Duodenal mucosa (tissue), 2 donors: ENCODE measurements around the gene DEPP1.

ENCODE experiments used
- H3K27ac ChIP-seq: one replicate; pipeline ENCODE4 v1.7.0; 2013; ENCODE audit warnings: low read depth, low read length
- H3K27me3 ChIP-seq, 2 donors: one replicate each; pipeline ENCODE4 v1.7.0; 2013; ENCODE audit warnings: low read length in 2 of 2, control low read depth in 1 of 2; ENCODE audit not compliant: insufficient read depth in 2 of 2, control insufficient read depth in 1 of 2
- H3K36me3 ChIP-seq, 2 donors: one replicate each; pipeline ENCODE4 v1.7.0; 2013; ENCODE audit warnings: low read length in 2 of 2, control low read depth in 1 of 2; ENCODE audit not compliant: insufficient read depth in 2 of 2, control insufficient read depth in 1 of 2
- H3K4me1 ChIP-seq, 2 donors: one replicate each; pipeline ENCODE4 v1.7.0; 2013; ENCODE audit warnings: low read length in 2 of 2, control low read depth in 1 of 2; ENCODE audit not compliant: insufficient read depth in 2 of 2, control insufficient read depth in 1 of 2
- H3K4me3 ChIP-seq, 2 donors: one replicate each; pipeline ENCODE4 v1.7.0; 2013; ENCODE audit warnings: low read length in 2 of 2, low read depth in 1 of 2
- H3K9ac ChIP-seq, 2 donors: one replicate each; pipeline ENCODE4 v1.7.0; 2013; ENCODE audit warnings: low read length in 2 of 2, low read depth in 1 of 2
- H3K9me3 ChIP-seq, 2 donors: one replicate each; pipeline ENCODE4 v1.7.0; 2013; ENCODE audit warnings: low read length in 2 of 2, control low read depth in 1 of 2; ENCODE audit not compliant: control insufficient read depth in 1 of 2

The DEPP1 gene

DNA sequence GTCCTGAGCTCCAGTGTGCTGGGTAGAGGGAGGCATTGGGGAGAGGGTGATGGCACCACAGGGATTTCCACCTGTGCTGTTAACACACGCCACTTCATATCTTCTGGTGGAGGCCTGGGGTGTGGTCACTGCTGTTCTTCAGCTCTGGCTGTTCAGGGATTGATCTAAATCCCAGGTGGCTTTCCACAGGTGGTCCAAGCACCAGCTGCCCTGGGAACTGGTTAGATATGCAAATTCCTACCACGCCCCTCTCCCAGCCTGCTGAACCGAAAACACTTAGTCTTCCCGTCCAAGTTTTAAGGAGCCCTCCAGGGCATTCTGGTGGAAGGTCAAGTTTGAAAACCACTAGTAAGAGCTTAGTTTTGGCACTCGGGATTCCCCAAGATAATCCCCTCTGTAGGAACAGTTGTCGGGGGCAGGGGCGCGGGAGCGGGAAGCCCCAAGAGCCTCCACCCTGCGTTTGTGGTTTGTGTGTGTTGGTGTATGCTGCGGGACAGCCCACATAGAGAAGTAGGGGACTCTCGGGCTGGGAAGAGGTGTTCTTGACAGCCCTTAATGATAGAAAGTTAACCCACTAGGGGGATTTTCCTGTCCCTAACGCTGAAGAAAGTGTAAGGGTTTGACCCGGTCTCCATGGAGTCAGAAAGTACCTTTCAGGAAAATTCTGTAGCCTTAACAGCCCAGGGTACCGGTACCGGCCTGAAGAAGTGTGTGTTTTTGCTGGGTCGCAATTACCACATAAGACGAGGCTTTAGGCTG lies 5.1 kb downstream of the DEPP1 start:
- peak overlapping the region; percentile 10 to 52 for H3K9ac ChIP-seq
- H3K27me3 ChIP-seq: no peaks in the 10 kb centered on the region
- H3K4me1 ChIP-seq: peaks cover 51% of the 10 kb centered on the region in 2 donors
- no peaks in the 10 kb centered on the region for H3K9me3 ChIP-seq
- no peak overlapping the region for H3K27ac ChIP-seq
- H3K4me3 ChIP-seq: peak overlapping the region in 1 of 2 donors; percentile 66
- peaks cover 0 to 29% of the 10 kb centered on the region in 2 donors for H3K36me3 ChIP-seq

GRCh38 chr10:44972874-44973306 lies 5.7 kb downstream of the DEPP1 start:
- Histone ChIP-seq H3K4me3 (no peak overlapping the region), H3K27me3 (no peaks in the 10 kb centered on the region), H3K4me1 (peaks cover 50 to 51% of the 10 kb centered on the region in 2 donors), H3K9me3 (no peaks in the 10 kb centered on the region), H3K9ac (peak overlapping the region in 1 of 2 donors; percentile 28), H3K27ac (no peak overlapping the region), H3K36me3 (peaks cover 0 to 29% of the 10 kb centered on the region in 2 donors)

- Histone ChIP-seq H3K4me1 (peaks cover 49 to 50% of the 10 kb centered on the region in 2 donors), H3K27me3 (no peaks in the 10 kb centered on the region), H3K9ac (no peak overlapping the region), H3K4me3 (no peak overlapping the region), H3K27ac (no peak overlapping the region), H3K36me3 (peaks cover 0 to 29% of the 10 kb centered on the region in 2 donors), H3K9me3 (no peaks in the 10 kb centered on the region)
These were observed 6.5 kb downstream of the DEPP1 start for GRCh38 chr10:44971935-44972757.

DNA sequence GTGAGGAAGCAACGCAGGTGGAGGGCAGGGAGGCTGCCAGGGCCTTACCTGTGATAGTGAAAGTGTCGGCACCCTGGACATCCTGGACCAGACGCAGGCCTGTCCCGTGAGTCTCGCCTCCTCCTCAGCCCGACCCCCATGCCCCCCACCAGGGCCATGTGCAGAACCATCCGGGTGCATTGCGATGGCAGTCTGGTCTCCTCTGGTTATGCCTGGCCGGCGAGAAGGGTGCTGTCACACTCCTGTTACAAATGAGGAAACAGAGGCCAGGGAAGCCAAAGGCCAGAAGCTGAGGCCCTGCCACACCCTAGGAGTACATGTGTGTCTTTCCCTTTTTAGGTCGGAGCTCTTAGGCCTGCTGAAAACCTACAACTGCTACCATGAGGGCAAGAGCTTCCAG lies 7.2 kb downstream of the DEPP1 start:
- Histone ChIP-seq H3K27ac (no peak overlapping the region), H3K4me1 (peaks cover 47 to 48% of the 10 kb centered on the region in 2 donors)

DNA sequence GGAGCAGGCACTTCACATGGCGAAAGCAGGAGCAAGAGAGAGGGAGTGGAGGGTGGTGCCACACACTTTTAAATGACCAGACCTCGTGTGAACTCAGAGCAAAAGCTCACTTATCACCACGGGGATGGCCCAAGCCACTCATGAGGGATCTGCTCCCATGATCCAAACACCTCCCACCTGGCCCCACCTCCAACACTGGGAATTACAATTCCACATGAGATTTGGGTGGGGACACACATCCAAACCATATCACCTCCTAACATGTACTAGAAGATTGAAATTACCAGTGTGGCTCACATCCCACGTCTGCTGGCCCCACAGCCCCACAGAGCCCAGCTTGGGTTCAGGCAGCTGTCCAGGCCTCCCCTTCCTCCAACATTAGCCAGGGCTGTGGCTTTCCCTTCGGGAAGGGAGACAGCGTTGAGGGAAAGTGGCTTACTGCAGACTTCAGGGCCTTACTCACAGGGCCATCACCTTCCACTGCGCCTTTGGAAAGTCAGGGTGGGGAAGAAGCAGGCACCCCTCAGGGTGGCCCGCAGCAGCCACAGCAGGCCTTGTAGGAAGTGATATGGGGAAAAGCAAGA lies 7.7 kb downstream of the DEPP1 start:
- H3K9ac ChIP-seq: no peak overlapping the region
- H3K36me3 ChIP-seq: peaks cover 0 to 22% of the 10 kb centered on the region in 2 donors
- no peak overlapping the region for H3K27ac ChIP-seq
- H3K4me3 ChIP-seq: no peak overlapping the region
- H3K9me3 ChIP-seq: no peaks in the 10 kb centered on the region
- H3K27me3 ChIP-seq: no peaks in the 10 kb centered on the region
- peaks cover 51% of the 10 kb centered on the region in 2 donors for H3K4me1 ChIP-seq

More for the DNA sequence above, 7.2 kb downstream of the DEPP1 start:
- Histone ChIP-seq H3K9ac (no peak overlapping the region), H3K27me3 (no peaks in the 10 kb centered on the region), H3K9me3 (no peaks in the 10 kb centered on the region), H3K4me3 (no peak overlapping the region), H3K36me3 (peaks cover 0 to 25% of the 10 kb centered on the region in 2 donors)

DNA sequence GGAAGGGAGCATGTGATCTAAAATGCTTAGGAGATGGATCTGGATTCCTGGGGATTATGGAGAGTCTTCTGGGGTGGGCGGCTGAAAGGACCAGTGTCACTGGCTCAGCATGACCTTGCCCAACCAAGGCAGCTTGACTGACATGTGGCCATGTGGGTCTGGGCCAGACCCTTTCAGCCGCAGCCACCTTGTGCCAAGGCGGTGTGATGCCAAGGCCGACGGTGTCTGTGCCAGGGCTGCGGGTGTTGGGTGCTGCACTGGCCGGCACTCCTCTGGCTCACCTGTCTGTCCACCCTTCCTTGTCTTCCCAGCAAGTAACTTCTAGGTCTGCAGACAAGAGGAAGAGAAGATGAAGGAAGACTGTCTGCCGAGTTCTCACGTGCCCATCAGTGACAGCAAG lies 8.8 kb downstream of the DEPP1 start:
- Histone ChIP-seq H3K36me3 (peaks cover 0 to 22% of the 10 kb centered on the region in 2 donors), H3K9ac (no peak overlapping the region), H3K4me1 (peaks cover 52 to 53% of the 10 kb centered on the region in 2 donors), H3K27me3 (no peaks in the 10 kb centered on the region), H3K27ac (no peak overlapping the region), H3K9me3 (no peaks in the 10 kb centered on the region), H3K4me3 (no peak overlapping the region)

GRCh38 chr10:44968500-44969400 lies 9.9 kb downstream of the DEPP1 start:
- H3K9me3 ChIP-seq: no peaks in the 10 kb centered on the region
- H3K9ac ChIP-seq: no peak overlapping the region
- H3K4me1 ChIP-seq: peaks cover 54 to 55% of the 10 kb centered on the region in 2 donors
- H3K27me3 ChIP-seq: no peaks in the 10 kb centered on the region
- H3K36me3 ChIP-seq: peaks cover 0 to 22% of the 10 kb centered on the region in 2 donors
- no peak overlapping the region for H3K4me3 ChIP-seq
- no peak overlapping the region for H3K27ac ChIP-seq

GRCh38 chr10:44968091-44968490 lies 10.5 kb downstream of the DEPP1 start:
- no peak overlapping the region for H3K9ac ChIP-seq
- no peak overlapping the region for H3K27ac ChIP-seq
- H3K4me1 ChIP-seq: peaks cover 54 to 55% of the 10 kb centered on the region in 2 donors
- H3K4me3 ChIP-seq: no peak overlapping the region
- no peaks in the 10 kb centered on the region for H3K27me3 ChIP-seq
- peaks cover 0 to 22% of the 10 kb centered on the region in 2 donors for H3K36me3 ChIP-seq
- no peaks in the 10 kb centered on the region for H3K9me3 ChIP-seq

DNA sequence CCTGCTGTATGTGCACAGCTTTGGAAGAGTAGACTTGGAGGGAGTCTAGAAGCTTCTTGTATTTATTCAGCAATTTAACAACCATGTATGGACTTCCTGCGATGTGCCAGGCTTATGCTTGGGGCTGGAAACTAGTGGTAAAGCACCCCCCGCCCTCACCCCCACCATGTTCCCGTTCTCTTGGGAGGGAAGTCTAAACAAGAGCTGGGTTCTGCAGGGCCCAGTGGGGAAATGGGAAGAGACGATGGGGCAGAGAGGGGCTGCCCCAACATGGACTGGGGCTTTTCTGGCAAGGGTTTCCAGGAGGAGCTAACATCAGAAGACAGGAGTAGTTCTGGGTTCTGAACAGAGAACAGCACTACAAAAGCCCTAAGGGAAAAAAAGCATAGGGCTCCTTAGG lies 11.0 kb downstream of the DEPP1 start:
- no peak overlapping the region for H3K9ac ChIP-seq
- peaks cover 0 to 22% of the 10 kb centered on the region in 2 donors for H3K36me3 ChIP-seq
- H3K9me3 ChIP-seq: no peaks in the 10 kb centered on the region
- no peak overlapping the region for H3K4me3 ChIP-seq
- H3K27ac ChIP-seq: no peak overlapping the region
- H3K27me3 ChIP-seq: no peaks in the 10 kb centered on the region
- peaks cover 55 to 57% of the 10 kb centered on the region in 2 donors for H3K4me1 ChIP-seq
